Lung (tissue), 12 donors: ENCODE results near the gene NDE1. TPM values are rescaled to one million over a fixed set of nuclear protein-coding genes. Genes with fewer than 3 reads are reported as not detected.
A peak's percentile ranks its signal among the peaks of the same experiment; 100 is the strongest.
"Not testable (repeated sequence)": the region's sequence is repeated elsewhere in the genome, so short reads cannot be mapped to it uniquely, and the experiment has no call there.

ENCODE experiments used
- ATAC-seq: fragments of 200-7000 bp; cut with Tn5 transposase; one replicate; pipeline ENCODE4 v1.9.1; 2020; ENCODE audit warnings: moderate number of reproducible peaks; ENCODE audit not compliant: insufficient read depth, low FRiP score
- DNase-seq, 3 donors: peaks; one replicate each; pipeline ENCODE4 v3.0.0-alpha.2; 2013 to 2017
- H3K27ac ChIP-seq, 2 donors: one replicate each; pipeline ENCODE4 v1.5.1; 2013; ENCODE audit warnings: mild to moderate bottlenecking in 2 of 2, moderate library complexity in 2 of 2, control low read depth in 1 of 2, inconsistent platforms in 1 of 2, low read depth in 1 of 2, low read length in 1 of 2
- H3K27me3 ChIP-seq, 3 donors: one replicate each; pipeline ENCODE4 v1.5.1; 2013; ENCODE audit warnings: low read length in 2 of 3; ENCODE audit not compliant: control insufficient read depth in 3 of 3, insufficient read depth in 3 of 3
- H3K36me3 ChIP-seq, 4 donors: one replicate each; pipeline ENCODE4 v1.5.1; 2013; ENCODE audit warnings: low read length in 4 of 4, mild to moderate bottlenecking in 1 of 4, moderate library complexity in 1 of 4; ENCODE audit not compliant: control insufficient read depth in 4 of 4, insufficient read depth in 4 of 4
- H3K4me1 ChIP-seq, 5 donors: one replicate each; pipeline ENCODE4 v1.5.1; 2013; ENCODE audit warnings: low read length in 5 of 5, mild to moderate bottlenecking in 2 of 5, moderate library complexity in 1 of 5; ENCODE audit not compliant: control insufficient read depth in 5 of 5, insufficient read depth in 5 of 5
- H3K4me3 ChIP-seq: one replicate; pipeline ENCODE4 v1.5.1; 2013; ENCODE audit warnings: mild to moderate bottlenecking, control low read depth, moderate library complexity
- H3K9ac ChIP-seq, 2 donors: one replicate each; pipeline ENCODE4 v1.5.1; 2013; ENCODE audit warnings: low read length in 2 of 2, control low read depth in 1 of 2; ENCODE audit not compliant: insufficient read depth in 1 of 2
- H3K9me3 ChIP-seq, 4 donors: one replicate each; pipeline ENCODE4 v1.5.1; 2013; ENCODE audit warnings: low read length in 3 of 4, mild to moderate bottlenecking in 1 of 4, moderate library complexity in 1 of 4; ENCODE audit not compliant: control insufficient read depth in 4 of 4, insufficient read depth in 3 of 4
- CTCF ChIP-seq: IDR thresholded peaks from 2 replicates; pipeline ENCODE4 v1.5.1; 2012; ENCODE audit warnings: mild to moderate bottlenecking; ENCODE audit errors: control extremely low read depth, extremely low read depth
- WGBS, 2 donors: extraction: QIAGEN DNeasy Blood & Tissue Kit; methylation state at CpG; one replicate each; pipeline ENCODE4 v1.1.7; 2013; 5-methylcytosine and 5-hydroxymethylcytosine counted together
- polyA plus RNA-seq, 2 donors: library from polyadenylated mRNA; stranded (reverse); fragments of 200-250 nt; gene quantifications; one replicate each; pipeline ENCODE4 v1.2.1, GENCODE V29; 2013
- total RNA-seq, 2 donors: library from RNA; depleted of rRNA in 1 of 2; stranded (reverse); fragments of >200 nt in 1 of 2; gene quantifications; one replicate each; pipeline ENCODE4 v1.2.1, GENCODE V29; 2014 to 2021
- donor health status: control.
- donor health status: control.
- donor health status: Bipolar disorder and iron deficiency.
- donor health status: healthy.
- donor health status: DM: yes; HTN: yes; CAD: no.

The NDE1 gene
- total and polyA plus RNA-seq, 4 donors, result 7.4 to 46.8 (median 22.5) TPM

GRCh38 chr16:15644267-15644961 is 5.6 kb upstream of the NDE1 start:
- no peak overlapping the region for H3K27ac ChIP-seq
- H3K9me3 ChIP-seq, result no peaks in the 10 kb centered on the region
- no peak for DNase-seq
- TF ChIP-seq CTCF, result no peak
- H3K4me3 ChIP-seq, result no peak overlapping the region
- peaks cover 0 to 4% (median 4%) of the 10 kb centered on the region in 4 donors for H3K36me3 ChIP-seq
- ATAC-seq, result no peak
- no peaks in the 10 kb centered on the region for H3K27me3 ChIP-seq
- H3K4me1 ChIP-seq, result peaks cover 0 to 22% (median 10%) of the 10 kb centered on the region in 5 donors
- WGBS, 2 donors, result 81 to 83% methylated on average over 9 of the region's 9 CpGs
- H3K9ac ChIP-seq, result no peak overlapping the region

GRCh38 chr16:15644962-15645465 is 5.0 kb upstream of the NDE1 start:
- not testable (repeated sequence) for H3K27me3 ChIP-seq, H3K27ac ChIP-seq, H3K4me3 ChIP-seq, H3K9me3 ChIP-seq, H3K36me3 ChIP-seq, H3K9ac ChIP-seq, ATAC-seq
- DNase-seq, result peak in 2 of 3 donors; percentile 58 to 64
- H3K4me1 ChIP-seq, result peaks cover 0 to 25% (median 10%) of the 10 kb centered on the region in 5 donors
- 78 to 84% methylated on average over 10 of the region's 10 CpGs for WGBS, 2 donors

- peaks cover 0 to 21% (median 4%) of the 10 kb centered on the region in 5 donors for H3K4me1 ChIP-seq
- DNase-seq, H3K9ac ChIP-seq, H3K36me3 ChIP-seq, H3K27ac ChIP-seq, H3K27me3 ChIP-seq, H3K4me3 ChIP-seq, H3K9me3 ChIP-seq, ATAC-seq: not testable (repeated sequence)
- WGBS, 2 donors, result 85 to 89% methylated on average over 13 of the region's 13 CpGs
Observed at GRCh38 chr16:15646557-15647293, 3.3 kb upstream of the NDE1 start.

GRCh38 chr16:15647294-15648014 is 2.6 kb upstream of the NDE1 start:
- Histone ChIP-seq H3K9ac (no peak overlapping the region), H3K27ac (no peak overlapping the region), H3K36me3 (peaks cover 0 to 11% (median 0%) of the 10 kb centered on the region in 4 donors), H3K4me3 (no peak overlapping the region), H3K27me3 (no peaks in the 10 kb centered on the region), H3K9me3 (no peaks in the 10 kb centered on the region), H3K4me1 (peaks cover 0 to 15% (median 3%) of the 10 kb centered on the region in 5 donors)
- WGBS, 2 donors, result 85 to 93% methylated on average over 7 of the region's 7 CpGs
- no peak for DNase-seq
- ATAC-seq, result no peak
- TF ChIP-seq CTCF, result no peak
